ENCODE data around the gene APOA5.

DNA sequence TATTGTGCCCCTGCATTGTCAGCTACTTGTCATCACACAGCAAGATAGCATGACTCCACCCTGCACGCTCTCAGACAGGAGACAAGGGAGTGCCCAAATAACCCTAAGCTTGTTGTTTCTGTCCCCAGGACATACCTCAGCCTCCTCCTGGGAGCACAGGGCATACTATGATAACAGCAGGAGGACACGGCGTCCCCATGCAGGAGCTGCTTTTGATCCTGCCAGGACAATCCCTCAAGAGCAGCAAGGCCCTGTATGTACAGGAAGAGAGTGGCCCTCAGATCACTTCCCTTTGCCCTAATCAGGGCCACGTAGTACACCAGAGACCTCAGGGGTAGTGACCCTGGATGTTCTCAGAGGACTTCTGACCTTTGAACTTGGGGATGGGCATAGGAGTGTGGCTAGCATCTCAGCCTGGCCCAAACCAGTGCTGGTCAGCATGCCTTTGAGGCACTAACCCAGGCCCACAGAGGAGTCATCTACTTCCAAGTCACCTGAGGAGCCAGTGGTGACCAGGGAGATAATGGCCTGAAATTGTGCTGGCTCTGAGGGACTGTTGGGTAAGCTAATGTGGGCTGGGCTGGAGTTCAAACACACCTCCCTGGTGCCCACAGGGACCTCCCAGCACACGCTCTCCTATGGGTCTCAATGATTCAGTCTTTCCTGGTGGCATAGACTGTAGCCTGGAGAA lies 22.2 kb upstream of the APOA5 start:
- TF ChIP-seq, protein P1, sequence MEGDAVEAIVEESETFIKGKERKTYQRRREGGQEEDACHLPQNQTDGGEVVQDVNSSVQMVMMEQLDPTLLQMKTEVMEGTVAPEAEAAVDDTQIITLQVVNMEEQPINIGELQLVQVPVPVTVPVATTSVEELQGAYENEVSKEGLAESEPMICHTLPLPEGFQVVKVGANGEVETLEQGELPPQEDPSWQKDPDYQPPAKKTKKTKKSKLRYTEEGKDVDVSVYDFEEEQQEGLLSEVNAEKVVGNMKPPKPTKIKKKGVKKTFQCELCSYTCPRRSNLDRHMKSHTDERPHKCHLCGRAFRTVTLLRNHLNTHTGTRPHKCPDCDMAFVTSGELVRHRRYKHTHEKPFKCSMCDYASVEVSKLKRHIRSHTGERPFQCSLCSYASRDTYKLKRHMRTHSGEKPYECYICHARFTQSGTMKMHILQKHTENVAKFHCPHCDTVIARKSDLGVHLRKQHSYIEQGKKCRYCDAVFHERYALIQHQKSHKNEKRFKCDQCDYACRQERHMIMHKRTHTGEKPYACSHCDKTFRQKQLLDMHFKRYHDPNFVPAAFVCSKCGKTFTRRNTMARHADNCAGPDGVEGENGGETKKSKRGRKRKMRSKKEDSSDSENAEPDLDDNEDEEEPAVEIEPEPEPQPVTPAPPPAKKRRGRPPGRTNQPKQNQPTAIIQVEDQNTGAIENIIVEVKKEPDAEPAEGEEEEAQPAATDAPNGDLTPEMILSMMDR (IDR thresholded peaks at IDR 0.05): no peak
- TF ChIP-seq POLR2A (IDR thresholded peaks at IDR 0.05): no peak
